HCT116 (cell line): ENCODE measurements around the gene PREP. TPM values are rescaled to one million over a fixed set of nuclear protein-coding genes. Genes with fewer than 3 reads are reported as not detected.

Experiments used
- ATAC-seq: fragments of 200-7000 bp; cut with Tn5 transposase; 2 replicates; pipeline ENCODE4 v1.9.1; 2020; ENCODE audit warnings: mild to moderate bottlenecking, moderate library complexity
- BruUV-seq: library from RNA; stranded (reverse); fragments of 400-500 nt; replicated peaks from 2 replicates; lab custom pipeline; 2021; lab: Mats Ljungman, UMichigan
- CTCF ChIA-PET: fragments of 300-600 bp; sonication (Branson Sonifier 250); formaldehyde crosslinking; loops from one replicate; lab custom pipeline; 2021; ENCODE audit warnings: antibody characterized with exemption; lab: Charles Lee
- POLR2A ChIA-PET: fragments of 300-600, 350-600 bp; sonication (Branson Sonifier 250); formaldehyde crosslinking; loops from one replicate; lab custom pipeline; 2021; ENCODE audit warnings: antibody characterized with exemption; lab: Charles Lee
- RAD21 ChIA-PET, 2 experiments: fragments of 300-600 bp; sonication (Branson Sonifier 250); formaldehyde crosslinking; loops; one replicate each; lab custom pipeline; 2023; ENCODE audit warnings: low total read pairs in 2 of 2; ENCODE audit not compliant: uncharacterized antibody in 2 of 2, unreplicated experiment in 2 of 2, low non-redundant PET in 1 of 2; lab: Charles Lee
- DNase-seq: peaks from one replicate; pipeline ENCODE4 v3.0.0-alpha.2; 2010; ENCODE audit warnings: low read depth, low spot score
- H2AFZ ChIP-seq: fragments of 200-600 bp; shearing (Covaris generic), sonication (generic); 2 replicates; pipeline ENCODE4 v1.6.1; 2017; ENCODE audit warnings: low read depth, mixed run types, mixed read lengths, antibody characterized with exemption, low read length; ENCODE audit not compliant: poor library complexity, severe bottlenecking
- H3K27ac ChIP-seq: 2 replicates; pipeline ENCODE4 v1.5.1; 2012; ENCODE audit warnings: low read depth, low read length
- H3K27me3 ChIP-seq: fragments of 200-600 bp; sonication (generic); 2 replicates; pipeline ENCODE4 v1.6.1; 2016; ENCODE audit warnings: mixed run types, low read length, mixed read lengths; ENCODE audit not compliant: insufficient read depth
- H3K36me3 ChIP-seq, 2 experiments: fragments of 200-500 bp in 1 of 2; fragments of 200-600 bp in 1 of 2; sonication (Bioruptor generic) in 1 of 2; sonication (generic) in 1 of 2; 2 replicates each; pipeline versions ENCODE4 v1.5.1 to v1.6.1; 2014 to 2016; ENCODE audit warnings: low read length in 2 of 2, inconsistent platforms in 1 of 2, mixed read lengths in 1 of 2, mixed run types in 1 of 2; ENCODE audit not compliant: insufficient read depth in 2 of 2, control insufficient read depth in 1 of 2
- H3K4me1 ChIP-seq, 2 experiments: fragments of 200-600 bp in 1 of 2; sonication (generic) in 1 of 2; 2 replicates each; pipeline versions ENCODE4 v1.5.1 to v1.6.1; 2012 to 2017; ENCODE audit warnings: low read length in 2 of 2, inconsistent platforms in 1 of 2, mild to moderate bottlenecking in 1 of 2, mixed read lengths in 1 of 2, mixed run types in 1 of 2, moderate library complexity in 1 of 2; ENCODE audit not compliant: insufficient read depth in 2 of 2, control insufficient read depth in 1 of 2
- H3K4me2 ChIP-seq: fragments of 200-600 bp; sonication (generic); 2 replicates; pipeline ENCODE4 v1.6.1; 2017; ENCODE audit warnings: mixed run types, low read length, mixed read lengths
- H3K4me3 ChIP-seq, 2 experiments: fragments of 200-600 bp in 1 of 2; sonication (generic) in 1 of 2; replicated peaks in 1 of 2; 2 replicates each; pipeline ENCODE4 v1.5.1; 2011 to 2016; ENCODE audit warnings: low read length in 2 of 2, control low read depth in 1 of 2, low read depth in 1 of 2, mild to moderate bottlenecking in 1 of 2, mixed read lengths in 1 of 2, mixed run types in 1 of 2
- H3K79me2 ChIP-seq: fragments of 200-600 bp; sonication (generic); 2 replicates; pipeline ENCODE4 v1.6.1; 2017; ENCODE audit warnings: mild to moderate bottlenecking, mixed run types, low read length, moderate library complexity, mixed read lengths; ENCODE audit not compliant: insufficient read depth
- H3K9ac ChIP-seq: fragments of 200-600 bp; sonication (generic); 2 replicates; pipeline ENCODE4 v1.6.1; 2016; ENCODE audit warnings: low read length, mixed read lengths
- H3K9me2 ChIP-seq: fragments of 200-600 bp; sonication (generic), shearing (Covaris generic); 2 replicates; pipeline ENCODE4 v1.6.1; 2017; ENCODE audit warnings: mixed run types, mild to moderate bottlenecking, moderate library complexity; ENCODE audit not compliant: insufficient read depth
- H3K9me3 ChIP-seq, 2 experiments: fragments of 200-500 bp in 1 of 2; fragments of 200-600 bp in 1 of 2; sonication (Bioruptor generic) in 1 of 2; sonication (generic) in 1 of 2; 2 replicates each; pipeline ENCODE4 v1.6.1; 2014 to 2017; ENCODE audit warnings: low read length in 2 of 2, mixed read lengths in 2 of 2, inconsistent platforms in 1 of 2, low read depth in 1 of 2, mild to moderate bottlenecking in 1 of 2, mixed run types in 1 of 2, moderate library complexity in 1 of 2; ENCODE audit not compliant: control insufficient read depth in 1 of 2, insufficient read depth in 1 of 2
- H4K20me1 ChIP-seq: fragments of 200-600 bp; sonication (generic), shearing (Covaris generic); 2 replicates; pipeline ENCODE4 v1.6.1; 2017; ENCODE audit warnings: mixed run types, mild to moderate bottlenecking, moderate library complexity; ENCODE audit not compliant: insufficient read depth
- ATF3 ChIP-seq: IDR thresholded peaks from 2 replicates; pipeline ENCODE4 v1.6.1; 2012
- CEBPB ChIP-seq: IDR thresholded peaks from 2 replicates; pipeline ENCODE4 v1.6.1; 2012; ENCODE audit warnings: low read depth
- EGR1 ChIP-seq: IDR thresholded peaks from 2 replicates; pipeline ENCODE4 v1.6.1; 2012; ENCODE audit warnings: low read depth
- ELF1 ChIP-seq: IDR thresholded peaks from 2 replicates; pipeline ENCODE4 v1.6.1; 2012; ENCODE audit warnings: low read depth, borderline replicate concordance
- EZH2 ChIP-seq: fragments of 200-600 bp; sonication (generic); IDR thresholded peaks from 2 replicates; pipeline ENCODE4 v1.6.1; 2017; ENCODE audit warnings: antibody characterized with exemption, mixed run types
- JUND ChIP-seq: IDR thresholded peaks from 2 replicates; pipeline ENCODE4 v1.6.1; 2012
- POLR2AphosphoS5 ChIP-seq: IDR thresholded peaks from 2 replicates; pipeline ENCODE4 v1.6.1; 2011; ENCODE audit warnings: mild to moderate bottlenecking, low read depth, low read length, moderate library complexity
- TCF7L2 ChIP-seq: IDR thresholded peaks from 2 replicates; pipeline ENCODE4 v1.7.0; 2011; ENCODE audit warnings: borderline replicate concordance, inconsistent platforms; ENCODE audit not compliant: insufficient read depth, insufficient read length; ENCODE audit errors: extremely low read depth
- YY1 ChIP-seq: IDR thresholded peaks from 2 replicates; pipeline ENCODE4 v1.6.1; 2011; ENCODE audit warnings: low read length, low read depth, moderate library complexity, mild to moderate bottlenecking; ENCODE audit not compliant: insufficient replicate concordance; ENCODE audit errors: extremely low read depth
- ZFX ChIP-seq: fragments of 450-650 bp; IDR thresholded peaks from 2 replicates; pipeline ENCODE4 v1.6.1; 2017
- ZNF274 ChIP-seq: fragments of 200-500 bp; sonication (Bioruptor generic); IDR thresholded peaks from 2 replicates; pipeline ENCODE4 v1.6.1; 2014; ENCODE audit warnings: mild to moderate bottlenecking, low read depth, low read length, inconsistent platforms
- intact Hi-C: fragments of 100-400 bp; cut with micrococcal nuclease; formaldehyde crosslinking; loops from 2 replicates; pipeline ENCODE4 v1.10.0; 2022
- total RNA-seq: library from RNA; stranded (reverse); gene quantifications from one replicate; pipeline ENCODE4 v1.2.1, GENCODE V29; 2021; ENCODE audit not compliant: unreplicated experiment
- TF ChIP-seq, protein P1 (sequence below), 3 experiments: fragments of 200-600 bp in 1 of 3; sonication (generic) in 1 of 3; IDR thresholded peaks in 2 of 3; conservative IDR thresholded peaks in 1 of 3; 2 replicates each; pipeline ENCODE4 v1.5.1; 2012 to 2017; ENCODE audit warnings: low read depth in 2 of 3, low read length in 2 of 3, antibody characterized with exemption in 1 of 3, borderline replicate concordance in 1 of 3, control low read depth in 1 of 3, mild to moderate bottlenecking in 1 of 3, mixed read lengths in 1 of 3, mixed run types in 1 of 3, moderate library complexity in 1 of 3; ENCODE audit not compliant: insufficient read depth in 1 of 3

PREP gene
- total RNA-seq, 1 experiment from 2014 or later = 53.5 TPM

DNA sequence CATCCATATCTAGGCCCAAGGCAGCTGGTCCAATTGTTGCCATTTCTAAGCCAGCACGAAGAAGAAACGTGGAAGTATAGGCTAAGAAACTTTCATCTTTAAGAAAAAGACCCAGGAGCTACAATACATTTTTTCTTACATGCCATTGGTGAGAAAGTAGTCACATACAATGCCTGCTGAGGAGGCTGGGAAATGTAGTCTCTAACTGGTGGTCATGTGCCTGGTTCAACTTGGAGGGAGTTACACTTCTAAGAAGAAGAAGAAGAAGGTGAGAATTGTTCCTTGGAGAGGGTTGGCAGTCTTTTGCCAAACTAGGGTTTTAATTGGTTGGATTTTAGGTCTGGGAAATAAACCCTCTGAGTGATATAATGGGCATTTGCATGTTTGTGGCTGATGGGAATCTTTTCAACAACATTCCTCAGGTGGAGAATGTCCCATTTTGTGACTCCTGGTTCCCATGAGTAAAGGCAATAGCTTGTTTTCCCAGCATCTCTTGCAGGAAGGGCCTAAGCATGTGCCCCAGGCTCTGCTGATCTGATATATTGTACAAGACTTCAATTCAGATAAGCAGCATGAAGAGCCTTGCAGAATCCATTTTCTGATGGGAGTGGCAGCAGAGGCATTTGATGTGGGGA lies 47.0 kb upstream of the PREP start:
- intact Hi-C loops = no loop called here
- ATAC-seq = no peak
- CTCF ChIA-PET = no interaction called here

GRCh38 chr6:105445481-105445880 lies 42.6 kb upstream of the PREP start:
- no peaks in the 10 kb centered on the region for H3K4me1 ChIP-seq
- no peak overlapping the region for H3K9ac ChIP-seq
- H3K27ac ChIP-seq = no peak overlapping the region
- H3K27me3 ChIP-seq = no peaks in the 10 kb centered on the region
- no peak overlapping the region for H3K4me3 ChIP-seq
- 0 out of 2 replicates have a peak, but pooled peaks cover 4% of the 10 kb centered on the region for H3K9me2 ChIP-seq
- RAD21 ChIA-PET = no interaction called here
- H3K36me3 ChIP-seq = no peaks in the 10 kb centered on the region
- CTCF ChIA-PET = no interaction called here
- intact Hi-C loops = no loop called here
- POLR2A ChIA-PET = no interaction called here
- H2AFZ ChIP-seq = no peak overlapping the region
- ATAC-seq (no peak), DNase-seq (no peak)
- no peaks in the 10 kb centered on the region for H3K9me3 ChIP-seq
- no peak overlapping the region for H3K4me2 ChIP-seq
- no TSS peak for BruUV-seq
- H4K20me1 ChIP-seq = no peaks in the 10 kb centered on the region
- TF ChIP-seq EZH2 = no peak
- TF ChIP-seq EGR1 = no peak
- TF ChIP-seq, protein P1, sequence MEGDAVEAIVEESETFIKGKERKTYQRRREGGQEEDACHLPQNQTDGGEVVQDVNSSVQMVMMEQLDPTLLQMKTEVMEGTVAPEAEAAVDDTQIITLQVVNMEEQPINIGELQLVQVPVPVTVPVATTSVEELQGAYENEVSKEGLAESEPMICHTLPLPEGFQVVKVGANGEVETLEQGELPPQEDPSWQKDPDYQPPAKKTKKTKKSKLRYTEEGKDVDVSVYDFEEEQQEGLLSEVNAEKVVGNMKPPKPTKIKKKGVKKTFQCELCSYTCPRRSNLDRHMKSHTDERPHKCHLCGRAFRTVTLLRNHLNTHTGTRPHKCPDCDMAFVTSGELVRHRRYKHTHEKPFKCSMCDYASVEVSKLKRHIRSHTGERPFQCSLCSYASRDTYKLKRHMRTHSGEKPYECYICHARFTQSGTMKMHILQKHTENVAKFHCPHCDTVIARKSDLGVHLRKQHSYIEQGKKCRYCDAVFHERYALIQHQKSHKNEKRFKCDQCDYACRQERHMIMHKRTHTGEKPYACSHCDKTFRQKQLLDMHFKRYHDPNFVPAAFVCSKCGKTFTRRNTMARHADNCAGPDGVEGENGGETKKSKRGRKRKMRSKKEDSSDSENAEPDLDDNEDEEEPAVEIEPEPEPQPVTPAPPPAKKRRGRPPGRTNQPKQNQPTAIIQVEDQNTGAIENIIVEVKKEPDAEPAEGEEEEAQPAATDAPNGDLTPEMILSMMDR (IDR thresholded peaks at IDR 0.05 in 2 of 3, conservative IDR thresholded peaks at IDR 0.05 in 1 of 3; ENCODE audit: borderline replicate concordance in 1 of 3, insufficient read depth in 1 of 3, low read depth in 2 of 3, low read length in 2 of 3) = no peak
- no peak for TF ChIP-seq ZNF274
- TF ChIP-seq TCF7L2 = no peak
- TF ChIP-seq JUND = no peak
- no peak for TF ChIP-seq ELF1
- TF ChIP-seq ATF3 = no peak
- TF ChIP-seq ZFX = no peak
- no peak for TF ChIP-seq YY1
- TF ChIP-seq CEBPB = no peak
- no peak for TF ChIP-seq POLR2AphosphoS5
- H3K79me2 ChIP-seq = no peaks in the 10 kb centered on the region

More for the DNA sequence above, 47.0 kb upstream of the PREP start:
- TF ChIP-seq ELF1 = no peak
- no peaks in the 10 kb centered on the region for H3K79me2 ChIP-seq
- H2AFZ ChIP-seq = no peak overlapping the region
- no peaks in the 10 kb centered on the region for H3K9me3 ChIP-seq
- DNase-seq = no peak
- RAD21 ChIA-PET = no interaction called here
- H3K4me3 ChIP-seq = no peak overlapping the region
- BruUV-seq = no TSS peak
- no peaks in the 10 kb centered on the region for H3K4me1 ChIP-seq
- POLR2A ChIA-PET = interaction anchor here (0.5 kb wide), 1 partner anchor 814 kb away, joined by 3 read pairs; no protein-coding TSS in a partner anchor
- H4K20me1 ChIP-seq = no peaks in the 10 kb centered on the region
- no peak overlapping the region for H3K4me2 ChIP-seq
- H3K27me3 ChIP-seq = no peaks in the 10 kb centered on the region
- no peaks in the 10 kb centered on the region for H3K9me2 ChIP-seq
- no peak overlapping the region for H3K27ac ChIP-seq
- H3K36me3 ChIP-seq = no peaks in the 10 kb centered on the region
- H3K9ac ChIP-seq = no peak overlapping the region
